SU-DHL-6 (cell line): ENCODE results near the gene CNTN4.

ENCODE experiments used
- H2AFZ ChIP-seq: fragments of 200-600 bp; sonication (generic); 2 replicates; pipeline ENCODE4 v1.6.1; 2014; ENCODE audit warnings: low read depth, mild to moderate bottlenecking, moderate library complexity, mixed read lengths, antibody characterized with exemption, low read length; ENCODE audit not compliant: severe bottlenecking
- H3F3A ChIP-seq: fragments of 200-600 bp; shearing (Covaris generic); 2 replicates; pipeline ENCODE4 v1.6.0; 2016; ENCODE audit warnings: antibody characterized with exemption, mild to moderate bottlenecking; ENCODE audit not compliant: insufficient read depth
- H3K27ac ChIP-seq: fragments of 200-600 bp; sonication (generic); 2 replicates; pipeline ENCODE4 v1.5.1; 2016; ENCODE audit warnings: low read depth, mild to moderate bottlenecking, low read length, moderate library complexity, mixed read lengths
- H3K27me3 ChIP-seq: fragments of 200-600 bp; sonication (generic), shearing (Covaris generic); 2 replicates; pipeline ENCODE4 v1.6.0; 2014; ENCODE audit warnings: mild to moderate bottlenecking, low read length
- H3K36me3 ChIP-seq: fragments of 200-600 bp; sonication (generic); 2 replicates; pipeline ENCODE4 v1.6.1; 2014; ENCODE audit warnings: mild to moderate bottlenecking, low read length, mixed read lengths
- H3K4me2 ChIP-seq: fragments of 300-600, 200-600 bp; shearing (Covaris generic), sonication (generic); 2 replicates; pipeline ENCODE4 v1.6.0; 2014; ENCODE audit warnings: low read length, low read depth, mild to moderate bottlenecking; ENCODE audit not compliant: poor library complexity, severe bottlenecking
- H3K4me3 ChIP-seq: fragments of 200-600 bp; sonication (generic); 2 replicates; pipeline ENCODE4 v1.5.1; 2014; ENCODE audit warnings: antibody characterized with exemption, low read length, mild to moderate bottlenecking, mixed read lengths; ENCODE audit not compliant: insufficient read depth, poor library complexity, severe bottlenecking
- H3K79me2 ChIP-seq: fragments of 200-600 bp; sonication (generic); 2 replicates; pipeline ENCODE4 v1.6.1; 2014; ENCODE audit warnings: mild to moderate bottlenecking, low read length, moderate library complexity; ENCODE audit not compliant: insufficient read depth
- H3K9ac ChIP-seq: fragments of 200-600 bp; sonication (generic); 2 replicates; pipeline ENCODE4 v1.7.0; 2014; ENCODE audit warnings: mild to moderate bottlenecking, low read length
- H3K9me2 ChIP-seq: fragments of 200-600 bp; sonication (generic); replicated peaks from 2 replicates; pipeline ENCODE4 v1.6.1; 2014; ENCODE audit warnings: low read length; ENCODE audit not compliant: insufficient read depth
- H3K9me3 ChIP-seq: fragments of 200-600 bp; sonication (generic); 2 replicates; pipeline ENCODE4 v1.6.1; 2014; ENCODE audit warnings: low read length, mixed read lengths; ENCODE audit not compliant: insufficient read depth
- H4K20me1 ChIP-seq: fragments of 200-600 bp; sonication (generic); 2 replicates; pipeline ENCODE4 v1.6.1; 2014; ENCODE audit warnings: low read depth, mild to moderate bottlenecking, antibody characterized with exemption, low read length, moderate library complexity, mixed read lengths
- EZH2phosphoT487 ChIP-seq: fragments of 200-600 bp; sonication (generic), shearing (Covaris generic); conservative IDR thresholded peaks from 2 replicates; pipeline ENCODE4 v1.6.1; 2018; ENCODE audit warnings: mild to moderate bottlenecking, antibody characterized with exemption, low read length, moderate library complexity, mixed read lengths
- TF ChIP-seq, protein P1 (sequence below): fragments of 200-600 bp; sonication (generic); IDR thresholded peaks from one replicate; pipeline ENCODE4 v1.5.1; 2017; ENCODE audit warnings: antibody characterized with exemption, mild to moderate bottlenecking, low read length, moderate library complexity; ENCODE audit not compliant: insufficient read depth, poor library complexity, severe bottlenecking

CNTN4 gene

DNA sequence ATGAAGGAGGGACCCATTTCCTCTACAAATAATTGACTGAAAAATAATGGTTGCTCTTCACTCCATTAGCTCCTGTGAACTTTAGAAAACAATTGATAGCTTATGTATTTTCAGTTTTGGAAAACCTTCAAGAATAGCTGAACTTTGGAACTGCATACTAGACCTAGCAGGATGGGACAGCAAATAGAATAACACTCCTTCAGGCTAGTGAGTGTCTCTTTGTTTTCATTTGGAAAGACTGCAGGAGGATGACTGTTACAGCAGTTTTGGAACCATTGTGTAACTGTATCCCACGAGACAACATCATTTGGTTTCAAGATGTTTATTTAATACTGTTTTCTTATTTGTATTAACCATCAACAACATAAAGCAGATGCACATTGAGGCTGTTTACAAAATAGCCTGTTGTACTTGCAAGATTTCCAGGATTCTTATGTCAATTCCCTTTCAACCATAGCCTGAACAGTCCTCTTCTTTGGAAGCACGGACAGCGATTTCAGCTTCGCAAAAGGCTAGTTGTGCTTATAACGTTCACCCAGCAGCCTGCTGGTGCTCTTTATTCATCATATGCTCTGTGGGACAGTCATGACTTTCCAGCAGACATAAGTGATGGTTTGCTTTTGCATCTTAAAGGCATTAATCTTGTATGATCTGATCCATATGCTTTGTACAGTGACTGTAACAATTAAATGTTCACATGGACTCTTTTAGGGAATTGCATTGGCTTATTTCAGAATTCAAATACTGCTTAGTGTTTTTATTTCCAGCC lies 676.0 kb downstream of the CNTN4 start:
- H3K27ac ChIP-seq: no peak overlapping the region
- H4K20me1 ChIP-seq: no peaks in the 10 kb centered on the region
- H3K27me3 ChIP-seq: no peaks in the 10 kb centered on the region
- H3K9me3 ChIP-seq: no peaks in the 10 kb centered on the region
- H3K9me2 ChIP-seq: no peaks in the 10 kb centered on the region; the same call in 1 of the 2 replicates
- TF ChIP-seq, protein P1, sequence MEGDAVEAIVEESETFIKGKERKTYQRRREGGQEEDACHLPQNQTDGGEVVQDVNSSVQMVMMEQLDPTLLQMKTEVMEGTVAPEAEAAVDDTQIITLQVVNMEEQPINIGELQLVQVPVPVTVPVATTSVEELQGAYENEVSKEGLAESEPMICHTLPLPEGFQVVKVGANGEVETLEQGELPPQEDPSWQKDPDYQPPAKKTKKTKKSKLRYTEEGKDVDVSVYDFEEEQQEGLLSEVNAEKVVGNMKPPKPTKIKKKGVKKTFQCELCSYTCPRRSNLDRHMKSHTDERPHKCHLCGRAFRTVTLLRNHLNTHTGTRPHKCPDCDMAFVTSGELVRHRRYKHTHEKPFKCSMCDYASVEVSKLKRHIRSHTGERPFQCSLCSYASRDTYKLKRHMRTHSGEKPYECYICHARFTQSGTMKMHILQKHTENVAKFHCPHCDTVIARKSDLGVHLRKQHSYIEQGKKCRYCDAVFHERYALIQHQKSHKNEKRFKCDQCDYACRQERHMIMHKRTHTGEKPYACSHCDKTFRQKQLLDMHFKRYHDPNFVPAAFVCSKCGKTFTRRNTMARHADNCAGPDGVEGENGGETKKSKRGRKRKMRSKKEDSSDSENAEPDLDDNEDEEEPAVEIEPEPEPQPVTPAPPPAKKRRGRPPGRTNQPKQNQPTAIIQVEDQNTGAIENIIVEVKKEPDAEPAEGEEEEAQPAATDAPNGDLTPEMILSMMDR: no peak
- TF ChIP-seq EZH2phosphoT487: no peak
- H2AFZ ChIP-seq: no peak overlapping the region
- H3K4me2 ChIP-seq: no peak overlapping the region
- H3K36me3 ChIP-seq: no peaks in the 10 kb centered on the region
- no peaks in the 10 kb centered on the region for H3K79me2 ChIP-seq
- no peak overlapping the region for H3K9ac ChIP-seq
- no peak overlapping the region for H3K4me3 ChIP-seq
- no peaks in the 10 kb centered on the region for H3F3A ChIP-seq

DNA sequence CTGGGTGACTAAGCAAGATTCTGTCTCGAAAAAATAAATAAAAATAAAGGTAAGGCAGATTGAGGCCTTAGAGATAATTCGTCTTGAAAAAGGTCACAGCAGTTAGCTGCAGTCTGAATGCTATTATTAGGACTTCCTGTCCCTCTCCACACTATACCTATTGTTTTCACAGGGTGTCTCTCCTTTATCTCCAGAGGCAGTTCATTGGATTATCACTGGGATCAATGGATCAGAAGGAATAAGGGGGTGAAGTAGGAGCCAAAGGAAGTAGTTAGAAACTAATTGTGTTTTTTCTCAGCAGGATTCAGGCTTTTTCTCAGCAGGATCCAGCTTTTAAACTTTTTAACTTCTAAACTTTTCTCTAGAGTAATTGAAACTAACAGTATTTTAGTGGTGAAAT lies 684.6 kb downstream of the CNTN4 start:
- H4K20me1 ChIP-seq: no peaks in the 10 kb centered on the region
- no peak for TF ChIP-seq EZH2phosphoT487
- TF ChIP-seq, protein P1: no peak
- H3K79me2 ChIP-seq: no peaks in the 10 kb centered on the region
- H2AFZ ChIP-seq: no peak overlapping the region
- no peaks in the 10 kb centered on the region for H3K27me3 ChIP-seq
- H3K27ac ChIP-seq: no peak overlapping the region
- no peaks in the 10 kb centered on the region for H3K36me3 ChIP-seq
- H3K4me2 ChIP-seq: no peak overlapping the region
- H3F3A ChIP-seq: no peaks in the 10 kb centered on the region
- no peak overlapping the region for H3K4me3 ChIP-seq
- H3K9me2 ChIP-seq: no peaks in the 10 kb centered on the region
- no peaks in the 10 kb centered on the region for H3K9me3 ChIP-seq
- H3K9ac ChIP-seq: no peak overlapping the region

DNA sequence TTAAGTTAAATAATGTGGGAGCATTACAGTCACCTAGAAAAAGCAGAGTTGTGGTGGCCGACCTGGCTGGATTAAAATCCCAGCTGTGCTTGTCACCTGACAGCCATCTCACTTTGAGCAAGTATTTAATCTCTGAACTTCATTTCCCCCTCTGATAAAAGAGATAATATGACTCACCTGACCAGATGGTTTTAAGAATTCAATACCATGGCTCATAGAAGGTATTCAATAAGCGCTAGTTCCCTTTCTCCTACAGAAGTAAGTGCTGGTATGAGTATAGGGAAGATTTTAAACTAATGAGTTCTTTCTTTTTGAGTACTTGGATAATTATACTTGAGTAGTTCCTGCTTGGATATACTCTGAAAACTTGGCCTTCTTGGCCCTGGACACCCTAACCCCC lies 686.0 kb downstream of the CNTN4 start:
- Histone ChIP-seq H3K9me2 (no peaks in the 10 kb centered on the region), H2AFZ (no peak overlapping the region), H3K79me2 (no peaks in the 10 kb centered on the region), H4K20me1 (no peaks in the 10 kb centered on the region), H3K36me3 (no peaks in the 10 kb centered on the region), H3F3A (no peaks in the 10 kb centered on the region), H3K4me3 (no peak overlapping the region), H3K4me2 (no peak overlapping the region), H3K9ac (no peak overlapping the region), H3K27ac (no peak overlapping the region), H3K27me3 (no peaks in the 10 kb centered on the region), H3K9me3 (no peaks in the 10 kb centered on the region)
- no peak for TF ChIP-seq EZH2phosphoT487
- TF ChIP-seq, protein P1: no peak
